ENCODE results near the gene ITGA11. TPM values are rescaled to one million over a fixed set of nuclear protein-coding genes. Genes with fewer than 3 reads are reported as not detected.

Gene ITGA11
- total RNA-seq, 3 donors from 2014 or later (not counting 1 experiment from before 2014, with no cell fraction given) = not detected

GRCh38 chr15:68292157-68292781 lies 139.7 kb downstream of the ITGA11 start:
- intact Hi-C loops (cut with micrococcal nuclease) = no loop called here
- Mint-ChIP-seq H3K9me3 (no peaks in the 10 kb centered on the region), H3K27ac (peak overlapping the region; percentile 50 to 60), H3K27me3 (ENCODE audit: low read depth in 2 of 2) (no peaks in the 10 kb centered on the region), H3K4me3 (no peak overlapping the region), H3K36me3 (peaks cover 13% of the 10 kb centered on the region), H3K4me1 (peaks cover 25 to 38% of the 10 kb centered on the region in 2 donors)
- Histone ChIP-seq H3K27ac (ENCODE audit: low read length) (no peak overlapping the region), H3K4me1 (ENCODE audit: control insufficient read depth, insufficient read depth, low read length) (no peaks in the 10 kb centered on the region), H3K36me3 (ENCODE audit: control insufficient read depth, insufficient read depth, low read length) (peaks cover 23% of the 10 kb centered on the region), H3K4me3 (ENCODE audit: low read length) (no peak overlapping the region), H3K27me3 (ENCODE audit: control insufficient read depth, insufficient read depth, low read length) (no peaks in the 10 kb centered on the region), H3K9me3 (ENCODE audit: control insufficient read depth, insufficient read depth, low read length) (no peaks in the 10 kb centered on the region)
- ATAC-seq = peak in 1 of 3 donors; percentile 18
- TF ChIP-seq CTCF (IDR thresholded peaks at IDR 0.05) = no peak
- DNase-seq = no peak

- Mint-ChIP-seq H3K27me3 (ENCODE audit: low read depth in 2 of 2) (no peaks in the 10 kb centered on the region), H3K9me3 (no peaks in the 10 kb centered on the region), H3K4me1 (peaks cover 37 to 47% of the 10 kb centered on the region in 2 donors), H3K36me3 (peaks cover 13% of the 10 kb centered on the region), H3K4me3 (no peak overlapping the region), H3K27ac (no peak overlapping the region)
- Histone ChIP-seq H3K4me1 (ENCODE audit: control insufficient read depth, insufficient read depth, low read length) (no peaks in the 10 kb centered on the region), H3K27me3 (ENCODE audit: control insufficient read depth, insufficient read depth, low read length) (no peaks in the 10 kb centered on the region), H3K36me3 (ENCODE audit: control insufficient read depth, insufficient read depth, low read length) (peaks cover 23% of the 10 kb centered on the region), H3K27ac (ENCODE audit: low read length) (no peak overlapping the region), H3K4me3 (ENCODE audit: low read length) (no peak overlapping the region), H3K9me3 (ENCODE audit: control insufficient read depth, insufficient read depth, low read length) (no peaks in the 10 kb centered on the region)
- TF ChIP-seq CTCF (IDR thresholded peaks at IDR 0.05) = no peak
- no peak for ATAC-seq
- no peak for DNase-seq
- intact Hi-C loops (cut with micrococcal nuclease) = no loop called here
- WGBS (ENCODE audit: insufficient coverage) = 98% methylated on average over 8 of the region's 8 CpGs
Measured at GRCh38 chr15:68290715-68291114, 141.2 kb downstream of the ITGA11 start.

- Histone ChIP-seq H3K36me3 (ENCODE audit: control insufficient read depth, insufficient read depth, low read length) (peaks cover 27% of the 10 kb centered on the region), H3K27ac (ENCODE audit: low read length) (no peak overlapping the region), H3K9me3 (ENCODE audit: control insufficient read depth, insufficient read depth, low read length) (no peaks in the 10 kb centered on the region), H3K4me1 (ENCODE audit: control insufficient read depth, insufficient read depth, low read length) (no peaks in the 10 kb centered on the region), H3K4me3 (ENCODE audit: low read length) (no peak overlapping the region), H3K27me3 (ENCODE audit: control insufficient read depth, insufficient read depth, low read length) (no peaks in the 10 kb centered on the region)
- H3K36me3 Mint-ChIP-seq = peaks cover 13% of the 10 kb centered on the region
- TF ChIP-seq CTCF (IDR thresholded peaks at IDR 0.05) = no peak
- H3K4me1 Mint-ChIP-seq = peaks cover 46 to 56% of the 10 kb centered on the region in 2 donors
- H3K27me3 Mint-ChIP-seq (ENCODE audit: low read depth in 2 of 2) = no peaks in the 10 kb centered on the region
- DNase-seq (no peak), ATAC-seq (no peak)
- H3K9me3 Mint-ChIP-seq = no peaks in the 10 kb centered on the region
- no peak overlapping the region for H3K4me3 Mint-ChIP-seq
- H3K27ac Mint-ChIP-seq = peak overlapping the region in 1 of 2 donors; percentile 24
- intact Hi-C loops (cut with micrococcal nuclease) = loop anchor here (10.0 kb wide), 1 partner anchor 1035 kb away; the partner anchor contains the start of genes AAGAB and IQCH
- 95% methylated on average over 11 of the region's 14 CpGs for WGBS (ENCODE audit: insufficient coverage)
Measured at GRCh38 chr15:68289621-68290352, 142.2 kb downstream of the ITGA11 start.

All from natural killer cell (primary cell).